Panc1 (cell line): ENCODE measurements around the gene EPHB6. TPM values are rescaled to one million over a fixed set of nuclear protein-coding genes. Genes with fewer than 3 reads are reported as not detected.

Experiments
- ATAC-seq: fragments of 200-7000 bp; cut with Tn5 transposase; 2 replicates; pipeline ENCODE4 v1.9.1; 2020; ENCODE audit warnings: mild to moderate bottlenecking, moderate library complexity
- BruUV-seq: library from RNA; stranded (reverse); fragments of 400-500 nt; replicated peaks from 2 replicates; lab custom pipeline; 2021; lab: Mats Ljungman, UMichigan
- CTCF ChIA-PET: fragments of 300-600 bp; sonication (Branson Sonifier 250); formaldehyde crosslinking; loops from one replicate; lab custom pipeline; 2022; ENCODE audit warnings: antibody characterized with exemption; lab: Charles Lee
- POLR2A ChIA-PET: fragments of 300-600 bp; sonication (Branson Sonifier 250); formaldehyde crosslinking; loops from one replicate; lab custom pipeline; 2022; ENCODE audit warnings: antibody characterized with exemption; lab: Charles Lee
- DNase-seq: peaks from one replicate; pipeline ENCODE4 v3.0.0-alpha.2; 2010; ENCODE audit warnings: low read depth, low spot score
- H3K27ac ChIP-seq: 2 replicates; pipeline ENCODE4 v1.5.1; 2011; ENCODE audit warnings: mild to moderate bottlenecking, low read length, inconsistent platforms
- H3K27me3 ChIP-seq: fragments of 200-500 bp; sonication (Bioruptor generic); 2 replicates; pipeline ENCODE4 v1.6.0; 2014; ENCODE audit warnings: low read length, inconsistent platforms; ENCODE audit not compliant: control insufficient read depth, insufficient read depth
- H3K36me3 ChIP-seq: fragments of 200-500 bp; sonication (Bioruptor generic); 2 replicates; pipeline ENCODE4 v1.5.1; 2014; ENCODE audit warnings: inconsistent platforms, mild to moderate bottlenecking, low read length, moderate library complexity; ENCODE audit not compliant: control insufficient read depth, insufficient read depth
- H3K4me1 ChIP-seq: 2 replicates; pipeline ENCODE4 v1.5.1; 2011; ENCODE audit warnings: inconsistent platforms, mild to moderate bottlenecking, low read length, moderate library complexity; ENCODE audit not compliant: control insufficient read depth, insufficient read depth
- H3K4me3 ChIP-seq, 2 experiments: 2 replicates each; pipeline ENCODE4 v1.5.1; 2011 to 2012; ENCODE audit warnings: low read depth in 2 of 2, low read length in 2 of 2, mild to moderate bottlenecking in 2 of 2, inconsistent platforms in 1 of 2, moderate library complexity in 1 of 2
- H3K9me3 ChIP-seq: fragments of 200-500 bp; sonication (Bioruptor generic); 2 replicates; pipeline ENCODE4 v1.5.1; 2014; ENCODE audit warnings: low read depth, mild to moderate bottlenecking, inconsistent platforms, low read length, moderate library complexity; ENCODE audit not compliant: control insufficient read depth, insufficient read depth
- POLR2AphosphoS5 ChIP-seq: IDR thresholded peaks from 2 replicates; pipeline ENCODE4 v1.6.1; 2012; ENCODE audit warnings: mild to moderate bottlenecking, low read depth, low read length, moderate library complexity
- REST ChIP-seq, 2 experiments: IDR thresholded peaks; 2 replicates each; pipeline ENCODE4 v1.6.1; 2011 to 2012; ENCODE audit warnings: low read depth in 2 of 2, control low read depth in 1 of 2, low read length in 1 of 2, mild to moderate bottlenecking in 1 of 2, moderate library complexity in 1 of 2; ENCODE audit not compliant: insufficient read depth in 1 of 2
- SIN3A ChIP-seq: IDR thresholded peaks from 2 replicates; pipeline ENCODE4 v1.6.1; 2012; ENCODE audit warnings: low read depth, mild to moderate bottlenecking, low read length, moderate library complexity, borderline replicate concordance; ENCODE audit not compliant: insufficient read depth
- TCF7L2 ChIP-seq: IDR thresholded peaks from 2 replicates; pipeline ENCODE4 v1.6.1; 2011; ENCODE audit warnings: mild to moderate bottlenecking, low read depth, low read length, inconsistent platforms
- in situ Hi-C: cut with HindIII; loops from 2 replicates; pipeline ENCODE4 v1.10.0; 2016; ENCODE audit warnings: low sequenced_read_pairs, low pct_unique_long_range_greater_than_20kb
- intact Hi-C: fragments of 100-400 bp; cut with micrococcal nuclease; formaldehyde crosslinking; loops from one replicate; pipeline ENCODE4 v1.10.0; 2022; ENCODE audit not compliant: unreplicated experiment
- total RNA-seq: library from RNA; stranded (reverse); gene quantifications from one replicate; pipeline ENCODE4 v1.2.1, GENCODE V29; 2021; ENCODE audit not compliant: unreplicated experiment
- TF ChIP-seq, protein P1 (sequence below): fragments of 450-650 bp; IDR thresholded peaks from 2 replicates; pipeline ENCODE4 v1.5.1; 2017; ENCODE audit warnings: mild to moderate bottlenecking

EPHB6 gene
- total RNA-seq, 1 experiment from 2014 or later = 0.54 TPM

DNA sequence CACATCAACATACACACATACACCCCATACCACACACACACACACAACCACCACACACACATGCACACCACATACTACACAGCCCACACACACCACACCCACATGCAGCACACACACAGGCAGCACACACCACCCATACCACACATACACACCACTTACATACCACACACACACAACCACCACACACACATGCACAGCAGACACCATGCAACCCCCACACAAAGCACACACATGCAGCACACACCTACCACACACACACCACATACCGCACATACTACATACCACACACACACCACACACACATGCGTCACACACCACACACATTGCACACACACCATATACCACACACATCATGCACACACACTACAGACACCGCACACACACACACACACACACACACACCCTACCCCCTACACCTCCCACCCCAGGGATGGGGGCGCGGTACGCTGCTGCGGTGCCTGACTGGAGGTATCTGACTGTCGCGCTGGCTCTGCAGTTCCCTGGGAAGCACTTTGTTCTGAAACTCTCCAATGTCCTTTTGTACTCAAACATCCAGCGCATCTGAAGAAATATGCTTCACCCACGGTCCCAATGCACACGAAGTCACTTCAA, 36.1 kb downstream of the EPHB6 start:
- Histone ChIP-seq H3K27me3 (no peaks in the 10 kb centered on the region; the same call in 1 of the 2 replicates), H3K4me1 (no peaks in the 10 kb centered on the region), H3K9me3 (no peaks in the 10 kb centered on the region), H3K27ac (no peak overlapping the region), H3K36me3 (no peaks in the 10 kb centered on the region), H3K4me3 (no peak overlapping the region)
- DNase-seq = no peak
- no TSS peak for BruUV-seq
- intact Hi-C loops (no loop called here), in situ Hi-C loops (no loop called here)
- ChIA-PET POLR2A (no interaction called here), CTCF (no interaction called here)
- ATAC-seq = no peak
- TF ChIP-seq SIN3A = no peak
- no peak for TF ChIP-seq TCF7L2
- TF ChIP-seq REST (IDR thresholded peaks at IDR 0.05; ENCODE audit: insufficient read depth in 1 of 2, low read depth in 2 of 2, low read length in 1 of 2) = no peak
- TF ChIP-seq, protein P1, sequence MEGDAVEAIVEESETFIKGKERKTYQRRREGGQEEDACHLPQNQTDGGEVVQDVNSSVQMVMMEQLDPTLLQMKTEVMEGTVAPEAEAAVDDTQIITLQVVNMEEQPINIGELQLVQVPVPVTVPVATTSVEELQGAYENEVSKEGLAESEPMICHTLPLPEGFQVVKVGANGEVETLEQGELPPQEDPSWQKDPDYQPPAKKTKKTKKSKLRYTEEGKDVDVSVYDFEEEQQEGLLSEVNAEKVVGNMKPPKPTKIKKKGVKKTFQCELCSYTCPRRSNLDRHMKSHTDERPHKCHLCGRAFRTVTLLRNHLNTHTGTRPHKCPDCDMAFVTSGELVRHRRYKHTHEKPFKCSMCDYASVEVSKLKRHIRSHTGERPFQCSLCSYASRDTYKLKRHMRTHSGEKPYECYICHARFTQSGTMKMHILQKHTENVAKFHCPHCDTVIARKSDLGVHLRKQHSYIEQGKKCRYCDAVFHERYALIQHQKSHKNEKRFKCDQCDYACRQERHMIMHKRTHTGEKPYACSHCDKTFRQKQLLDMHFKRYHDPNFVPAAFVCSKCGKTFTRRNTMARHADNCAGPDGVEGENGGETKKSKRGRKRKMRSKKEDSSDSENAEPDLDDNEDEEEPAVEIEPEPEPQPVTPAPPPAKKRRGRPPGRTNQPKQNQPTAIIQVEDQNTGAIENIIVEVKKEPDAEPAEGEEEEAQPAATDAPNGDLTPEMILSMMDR = no peak
- no peak for TF ChIP-seq POLR2AphosphoS5

GRCh38 chr7:142891490-142892082, 36.7 kb downstream of the EPHB6 start:
- intact Hi-C loops = no loop called here
- no peaks in the 10 kb centered on the region; the same call in 1 of the 2 replicates for H3K27me3 ChIP-seq
- no TSS peak for BruUV-seq
- TF ChIP-seq, protein P1 = no peak
- TF ChIP-seq SIN3A (no peak), POLR2AphosphoS5 (no peak), TCF7L2 (no peak), REST (IDR thresholded peaks at IDR 0.05; ENCODE audit: insufficient read depth in 1 of 2, low read depth in 2 of 2, low read length in 1 of 2) (no peak)
- H3K4me3 ChIP-seq = no peak overlapping the region
- ChIA-PET POLR2A (no interaction called here), CTCF (no interaction called here)
- no peak overlapping the region for H3K27ac ChIP-seq
- ATAC-seq (no peak), DNase-seq (no peak)
- H3K36me3 ChIP-seq = no peaks in the 10 kb centered on the region
- H3K9me3 ChIP-seq = no peaks in the 10 kb centered on the region
- in situ Hi-C loops = no loop called here
- H3K4me1 ChIP-seq = no peaks in the 10 kb centered on the region
